H9 (cell line): ENCODE results near the gene GLB1L2. TPM values are rescaled to one million over a fixed set of nuclear protein-coding genes. Genes with fewer than 3 reads are reported as not detected.

Experiments
- DNase-seq: peaks from one replicate; pipeline ENCODE4 v3.0.0-alpha.2; 2017
- H2AFZ ChIP-seq: one replicate; pipeline ENCODE4 v1.6.1; 2013; ENCODE audit warnings: mild to moderate bottlenecking, low read length, control low read depth, moderate library complexity
- H2AK5ac ChIP-seq: 2 replicates; pipeline ENCODE4 v1.6.1; 2013; ENCODE audit warnings: low read length, control low read depth, mixed read lengths; ENCODE audit not compliant: insufficient read length
- H2BK120ac ChIP-seq: one replicate; pipeline ENCODE4 v1.6.1; 2013; ENCODE audit warnings: low read depth, mild to moderate bottlenecking, low read length, control low read depth, inconsistent platforms; ENCODE audit not compliant: poor library complexity, severe bottlenecking
- H2BK12ac ChIP-seq: 2 replicates; pipeline ENCODE4 v1.6.1; 2013; ENCODE audit warnings: low read length, control low read depth, mixed read lengths, low read depth; ENCODE audit not compliant: insufficient read length
- H2BK15ac ChIP-seq: 2 replicates; pipeline ENCODE4 v1.6.1; 2013; ENCODE audit warnings: low read depth, low read length, control low read depth
- H2BK20ac ChIP-seq: one replicate; pipeline ENCODE4 v1.6.1; 2013; ENCODE audit warnings: low read depth, mild to moderate bottlenecking, low read length, control low read depth, inconsistent platforms; ENCODE audit not compliant: poor library complexity, severe bottlenecking
- H2BK5ac ChIP-seq: 2 replicates; pipeline ENCODE4 v1.6.1; 2013; ENCODE audit warnings: low read length, control low read depth, mixed read lengths; ENCODE audit not compliant: insufficient read length
- H3K14ac ChIP-seq: 2 replicates; pipeline ENCODE4 v1.6.1; 2013; ENCODE audit warnings: low read length, control low read depth; ENCODE audit not compliant: insufficient read depth
- H3K18ac ChIP-seq: 2 replicates; pipeline ENCODE4 v1.6.1; 2013; ENCODE audit warnings: low read depth, mild to moderate bottlenecking, mixed read lengths, low read length, control low read depth; ENCODE audit not compliant: insufficient read length
- H3K23ac ChIP-seq: 2 replicates; pipeline ENCODE4 v1.6.1; 2013; ENCODE audit warnings: low read length, control low read depth, mixed read lengths, low read depth; ENCODE audit not compliant: insufficient read length
- H3K23me2 ChIP-seq: 2 replicates; pipeline ENCODE4 v1.6.1; 2013; ENCODE audit warnings: low read depth, mild to moderate bottlenecking, mixed read lengths, low read length, control low read depth; ENCODE audit not compliant: insufficient read length, poor library complexity, severe bottlenecking
- H3K27ac ChIP-seq: 2 replicates; pipeline ENCODE4 v1.5.1; 2013; ENCODE audit warnings: low read length, control low read depth, mixed read lengths, low read depth; ENCODE audit not compliant: insufficient read length
- H3K27me3 ChIP-seq: 2 replicates; pipeline ENCODE4 v1.6.1; 2013; ENCODE audit warnings: low read length, control low read depth, inconsistent platforms; ENCODE audit not compliant: insufficient read depth
- H3K4ac ChIP-seq: 2 replicates; pipeline ENCODE4 v1.6.1; 2013; ENCODE audit warnings: low read depth, mild to moderate bottlenecking, control low read depth, inconsistent platforms, low read length, moderate library complexity
- H3K4me1 ChIP-seq: 2 replicates; pipeline ENCODE4 v1.6.1; 2013; ENCODE audit warnings: low read length, control low read depth, inconsistent platforms; ENCODE audit not compliant: insufficient read depth
- H3K4me2 ChIP-seq: 2 replicates; pipeline ENCODE4 v1.6.1; 2013; ENCODE audit warnings: low read length, control low read depth, mixed read lengths; ENCODE audit not compliant: insufficient read length, insufficient read depth
- H3K56ac ChIP-seq: 2 replicates; pipeline ENCODE4 v1.6.1; 2013; ENCODE audit warnings: low read depth, mild to moderate bottlenecking, mixed read lengths, low read length, control low read depth; ENCODE audit not compliant: insufficient read length
- H3K79me1 ChIP-seq: 2 replicates; pipeline ENCODE4 v1.6.1; 2013; ENCODE audit warnings: low read depth, mild to moderate bottlenecking, moderate library complexity, low read length, control low read depth, inconsistent platforms; ENCODE audit not compliant: insufficient read depth, poor library complexity, severe bottlenecking
- H3K79me2 ChIP-seq: 2 replicates; pipeline ENCODE4 v1.6.1; 2013; ENCODE audit warnings: low read length, control low read depth, inconsistent platforms; ENCODE audit not compliant: insufficient read depth
- H3K9ac ChIP-seq: 2 replicates; pipeline ENCODE4 v1.6.1; 2013; ENCODE audit warnings: low read length, control low read depth, mixed read lengths; ENCODE audit not compliant: insufficient read length; ENCODE audit errors: extremely low read depth
- H3K9me3 ChIP-seq: one replicate; pipeline ENCODE4 v1.6.1; 2013; ENCODE audit warnings: low read depth, low read length, inconsistent platforms; ENCODE audit not compliant: control insufficient read depth
- H3T11ph ChIP-seq: one replicate; pipeline ENCODE4 v1.6.1; 2013; ENCODE audit warnings: mild to moderate bottlenecking, low read length, control low read depth, inconsistent platforms
- H4K20me1 ChIP-seq: one replicate; pipeline ENCODE4 v1.6.1; 2013; ENCODE audit not compliant: control insufficient read depth, insufficient read length, insufficient read depth
- H4K5ac ChIP-seq: 2 replicates; pipeline ENCODE4 v1.6.1; 2013; ENCODE audit warnings: low read depth, mild to moderate bottlenecking, mixed read lengths, low read length, control low read depth; ENCODE audit not compliant: insufficient read length
- H4K8ac ChIP-seq: replicated peaks from 2 replicates; pipeline ENCODE4 v1.6.1; 2013; ENCODE audit warnings: low read length, control low read depth, mixed read lengths, low read depth; ENCODE audit not compliant: insufficient read length
- H4K91ac ChIP-seq: 2 replicates; pipeline ENCODE4 v1.6.1; 2013; ENCODE audit warnings: low read depth, mild to moderate bottlenecking, moderate library complexity, mixed read lengths, low read length, control low read depth; ENCODE audit not compliant: insufficient read length
- H3K27ac Mint-ChIP-seq, 3 experiments: 2 replicates in 2 of 3; 3 replicates in 1 of 3; pipeline ENCODE4 v1.8.0; 2020 to 2021; ENCODE audit warnings: mixed read lengths in 3 of 3, mild to moderate bottlenecking in 1 of 3, moderate library complexity in 1 of 3
- H3K27me3 Mint-ChIP-seq: 2 replicates; pipeline ENCODE4 v1.8.0; 2021; ENCODE audit warnings: low read depth, mild to moderate bottlenecking, moderate library complexity, mixed read lengths
- H3K36me3 Mint-ChIP-seq, 3 experiments: 2 replicates in 2 of 3; 3 replicates in 1 of 3; pipeline ENCODE4 v1.8.0; 2020 to 2021; ENCODE audit warnings: low read depth in 3 of 3, mixed read lengths in 3 of 3; ENCODE audit not compliant: insufficient read depth in 1 of 3
- H3K4me1 Mint-ChIP-seq, 2 experiments: 2 replicates each; pipeline ENCODE4 v1.8.0; 2020; ENCODE audit warnings: mixed read lengths in 2 of 2
- H3K4me3 Mint-ChIP-seq, 2 experiments: 2 replicates in 1 of 2; 3 replicates in 1 of 2; pipeline ENCODE4 v1.8.0; 2020 to 2021; ENCODE audit warnings: mild to moderate bottlenecking in 2 of 2, mixed read lengths in 2 of 2, moderate library complexity in 1 of 2
- H3K9me3 Mint-ChIP-seq, 2 experiments: 2 replicates in 1 of 2; 3 replicates in 1 of 2; pipeline ENCODE4 v1.8.0; 2020; ENCODE audit warnings: mild to moderate bottlenecking in 2 of 2, mixed read lengths in 2 of 2, moderate library complexity in 1 of 2
- CTCF ChIP-seq: fragments of 200-600 bp; sonication (generic); conservative IDR thresholded peaks from 3 replicates; pipeline ENCODE4 v1.8.0; 2021; ENCODE audit warnings: antibody characterized with exemption, mild to moderate bottlenecking
- WGBS: extraction: QIAGEN DNeasy Blood & Tissue Kit; methylation state at CpG from one replicate; pipeline ENCODE4 v1.1.7; 2013; ENCODE audit warnings: missing lambda C conversion rate, low lambda C conversion rate, mixed read lengths; ENCODE audit not compliant: insufficient read length; ENCODE audit errors: extremely low coverage; 5-methylcytosine and 5-hydroxymethylcytosine counted together
- total RNA-seq: library from RNA; stranded (reverse); gene quantifications from 2 replicates; pipeline ENCODE4 v1.2.1, GENCODE V29; 2021

GLB1L2 gene
- total RNA-seq, 1 experiment from 2014 or later, result 2.4 TPM

- H3K4me1 Mint-ChIP-seq, result peaks cover 0 to 2% of the 10 kb centered on the region in 2 experiments; a peak in 3 of 4 replicates
- no peak overlapping the region for H3K27ac Mint-ChIP-seq
- no peaks in the 10 kb centered on the region; the same call in 1 of the 2 replicates for H3K27me3 Mint-ChIP-seq
- Histone ChIP-seq H3K23ac (no peak overlapping the region), H4K20me1 (no peaks in the 10 kb centered on the region), H4K8ac (no peak overlapping the region), H2BK15ac (no peak overlapping the region), H3K79me2 (no peaks in the 10 kb centered on the region), H3K9ac (no peak overlapping the region), H3K79me1 (no peaks in the 10 kb centered on the region), H2BK120ac (no peak overlapping the region), H4K91ac (no peak overlapping the region), H3K4ac (no peak overlapping the region), H2AK5ac (no peak overlapping the region), H2BK12ac (no peak overlapping the region), H2AFZ (no peak overlapping the region), H4K5ac (no peak overlapping the region), H3T11ph (no peak overlapping the region), H3K9me3 (peaks cover 5% of the 10 kb centered on the region), H3K4me1 (no peaks in the 10 kb centered on the region), H3K27me3 (no peaks in the 10 kb centered on the region), H2BK5ac (no peak overlapping the region), H3K14ac (no peak overlapping the region), H3K18ac (no peak overlapping the region), H3K23me2 (no peaks in the 10 kb centered on the region), H3K27ac (no peak overlapping the region), H2BK20ac (no peak overlapping the region), H3K4me2 (no peak overlapping the region), H3K56ac (no peak overlapping the region)
- peaks cover 0 to 3% of the 10 kb centered on the region in 2 experiments; a peak in 1 of 5 replicates for H3K9me3 Mint-ChIP-seq
- peaks cover 22 to 40% (median 25%) of the 10 kb centered on the region in 3 experiments for H3K36me3 Mint-ChIP-seq
- H3K4me3 Mint-ChIP-seq, result no peak overlapping the region
- no peak for DNase-seq
- TF ChIP-seq CTCF, result no peak
- WGBS, result no CpG with 5 or more reads among the region's 9 CpGs
These were observed 17.8 kb upstream of the GLB1L2 start for GRCh38 chr11:134313821-134314607.
